HG03066 (cell line): ENCODE results near the gene TBC1D14.

Source experiments
- ATAC-seq: cut with Tn5 transposase; IDR thresholded peaks from one replicate; pipeline ENCODE4 v1.9.1; 2021; ENCODE audit warnings: low read depth; ENCODE audit not compliant: unreplicated experiment

Gene TBC1D14

GRCh38 chr4:6926681-6927478 is 17.3 kb downstream of the TBC1D14 start:
- ATAC-seq: no peak

GRCh38 chr4:6928081-6928480 is 18.5 kb downstream of the TBC1D14 start:
- no peak for ATAC-seq

GRCh38 chr4:6929339-6929811 is 19.7 kb downstream of the TBC1D14 start:
- ATAC-seq: no peak

- ATAC-seq: no peak
These were observed 20.3 kb downstream of the TBC1D14 start for GRCh38 chr4:6929812-6930464.

- ATAC-seq: no peak
These were observed 22.8 kb downstream of the TBC1D14 start for GRCh38 chr4:6932475-6932874.

- ATAC-seq: no peak
These were observed 23.3 kb downstream of the TBC1D14 start for GRCh38 chr4:6932918-6933317.

- no peak for ATAC-seq
These were observed 24.2 kb downstream of the TBC1D14 start for GRCh38 chr4:6933691-6934430.

- no peak for ATAC-seq
These were observed 26.3 kb downstream of the TBC1D14 start for GRCh38 chr4:6935965-6936364.

- ATAC-seq: no peak
These were observed 27.6 kb downstream of the TBC1D14 start for GRCh38 chr4:6937201-6937600.

GRCh38 chr4:6937754-6938153 is 28.1 kb downstream of the TBC1D14 start:
- ATAC-seq: no peak

- no peak for ATAC-seq
These were observed 28.6 kb downstream of the TBC1D14 start for GRCh38 chr4:6938237-6938636.

- ATAC-seq: no peak
These were observed 29.1 kb downstream of the TBC1D14 start for GRCh38 chr4:6938647-6939271.

- ATAC-seq: no peak
These were observed 30.4 kb downstream of the TBC1D14 start for GRCh38 chr4:6939761-6940743.

- ATAC-seq: no peak
These were observed 31.1 kb downstream of the TBC1D14 start for GRCh38 chr4:6940744-6941137.

GRCh38 chr4:6941796-6942195 is 32.2 kb downstream of the TBC1D14 start:
- ATAC-seq: peak; percentile 7

GRCh38 chr4:6942238-6942800 is 32.7 kb downstream of the TBC1D14 start:
- ATAC-seq: peak; percentile 74

GRCh38 chr4:6943012-6943884 is 33.6 kb downstream of the TBC1D14 start:
- no peak for ATAC-seq

GRCh38 chr4:6943885-6944225 is 34.2 kb downstream of the TBC1D14 start:
- ATAC-seq: no peak
